GM19351 (cell line): Measurements from ENCODE around the gene SPTBN4.
"Not testable (repeated sequence)": the region's sequence is repeated elsewhere in the genome, so short reads cannot be mapped to it uniquely, and the experiment has no call there.

Source experiments
- ATAC-seq: cut with Tn5 transposase; IDR thresholded peaks from one replicate; pipeline ENCODE4 v1.9.1; 2021; ENCODE audit warnings: mild to moderate bottlenecking, moderate library complexity; ENCODE audit not compliant: unreplicated experiment

The SPTBN4 gene

DNA sequence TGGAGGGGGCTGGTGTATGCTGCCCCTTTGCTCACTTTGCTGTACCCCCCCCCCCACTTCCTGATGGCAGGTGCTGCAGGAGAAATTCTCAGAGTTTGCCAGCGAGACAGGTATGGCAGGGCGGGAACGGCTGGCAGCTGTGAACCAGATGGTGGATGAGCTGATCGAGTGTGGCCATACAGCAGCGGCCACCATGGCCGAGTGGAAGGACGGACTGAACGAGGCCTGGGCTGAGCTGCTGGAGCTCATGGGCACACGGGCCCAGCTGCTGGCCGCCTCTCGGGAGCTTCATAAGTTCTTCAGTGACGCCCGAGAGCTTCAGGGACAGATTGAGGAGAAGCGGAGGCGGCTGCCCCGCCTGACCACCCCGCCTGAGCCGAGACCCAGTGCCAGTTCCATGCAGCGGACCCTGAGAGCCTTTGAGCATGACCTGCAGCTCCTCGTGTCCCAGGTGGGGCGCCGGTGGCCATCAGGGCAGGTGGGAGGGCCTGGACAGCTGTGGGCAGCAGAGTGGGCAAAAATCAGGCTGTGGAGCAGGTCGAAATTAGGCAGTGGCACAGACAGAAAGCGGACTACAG is 90.2 kb downstream of the SPTBN4 start:
- no peak for ATAC-seq

DNA sequence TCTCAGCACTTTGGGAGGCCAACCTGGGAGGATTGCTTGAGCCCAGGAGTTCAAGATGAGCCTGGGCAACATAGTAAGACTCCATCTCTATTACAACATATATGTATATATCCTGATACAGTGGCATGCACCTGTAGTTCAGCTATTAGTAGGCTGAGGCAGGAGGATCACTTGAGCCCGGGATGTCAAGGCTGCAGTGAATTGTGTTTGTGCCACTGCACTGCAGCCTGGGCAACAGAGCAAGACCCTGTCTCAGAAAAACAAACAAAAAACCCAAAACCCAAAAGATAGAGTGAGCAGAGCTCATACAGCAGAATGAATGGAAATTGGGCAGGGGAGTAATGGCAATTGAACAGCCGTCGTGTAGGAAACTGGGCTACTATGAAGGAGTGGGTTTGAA is 92.6 kb downstream of the SPTBN4 start:
- ATAC-seq, result no peak

DNA sequence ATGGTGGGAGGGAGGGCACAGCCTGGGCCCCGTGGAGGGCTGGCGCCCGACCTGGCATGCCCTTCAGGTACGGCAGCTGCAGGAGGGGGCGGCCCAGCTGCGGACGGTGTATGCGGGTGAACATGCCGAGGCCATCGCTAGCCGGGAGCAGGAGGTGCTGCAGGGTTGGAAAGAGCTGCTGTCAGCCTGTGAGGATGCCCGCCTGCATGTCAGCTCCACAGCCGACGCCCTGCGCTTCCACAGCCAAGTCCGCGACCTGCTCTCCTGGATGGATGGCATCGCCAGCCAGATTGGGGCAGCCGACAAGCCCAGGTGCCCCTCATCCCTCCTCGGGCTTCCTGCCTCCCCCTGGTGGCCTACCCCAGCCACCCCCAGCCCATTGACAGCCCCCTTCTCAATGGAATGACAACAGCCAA is 93.3 kb downstream of the SPTBN4 start:
- ATAC-seq, result no peak

DNA sequence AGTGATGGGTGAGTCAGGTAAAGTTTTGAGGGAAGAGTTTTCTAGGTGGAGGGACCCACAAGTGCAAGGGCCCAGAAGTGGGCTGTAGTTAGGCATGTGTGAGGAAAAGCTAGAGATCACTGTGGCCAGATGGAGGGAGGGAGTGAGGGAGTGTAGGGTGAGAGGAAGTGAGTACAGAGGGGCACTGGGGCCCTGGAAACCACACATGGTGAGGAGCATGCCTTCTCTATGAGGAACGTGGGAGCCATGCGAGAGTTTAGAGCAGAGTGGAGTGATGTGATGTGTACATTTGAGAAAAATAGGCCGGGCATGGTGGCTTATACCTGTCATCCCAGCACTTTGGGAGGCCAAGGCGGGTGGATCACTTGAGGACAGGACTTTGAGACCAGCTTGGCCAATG is 95.1 kb downstream of the SPTBN4 start:
- no peak for ATAC-seq

DNA sequence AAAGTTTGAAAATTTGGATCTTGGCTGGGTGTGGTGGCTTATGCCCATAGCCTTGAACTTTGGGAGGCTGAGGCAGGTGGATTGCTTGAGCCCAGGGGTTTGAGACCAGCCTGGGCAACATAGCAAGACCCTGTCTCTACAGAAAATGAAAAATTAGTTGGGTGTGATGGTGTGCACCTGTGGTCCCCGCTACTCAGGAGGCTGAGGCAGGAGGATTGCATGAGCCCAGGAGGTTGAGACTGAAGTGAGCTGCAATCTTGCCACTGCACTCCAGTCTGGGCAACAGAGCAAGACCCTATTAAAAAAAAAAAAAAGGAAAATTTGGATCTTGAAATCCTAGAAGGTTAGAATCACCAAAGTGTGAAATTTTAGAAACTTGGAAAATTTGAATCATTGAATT is 97.7 kb downstream of the SPTBN4 start:
- not testable (repeated sequence) for ATAC-seq

DNA sequence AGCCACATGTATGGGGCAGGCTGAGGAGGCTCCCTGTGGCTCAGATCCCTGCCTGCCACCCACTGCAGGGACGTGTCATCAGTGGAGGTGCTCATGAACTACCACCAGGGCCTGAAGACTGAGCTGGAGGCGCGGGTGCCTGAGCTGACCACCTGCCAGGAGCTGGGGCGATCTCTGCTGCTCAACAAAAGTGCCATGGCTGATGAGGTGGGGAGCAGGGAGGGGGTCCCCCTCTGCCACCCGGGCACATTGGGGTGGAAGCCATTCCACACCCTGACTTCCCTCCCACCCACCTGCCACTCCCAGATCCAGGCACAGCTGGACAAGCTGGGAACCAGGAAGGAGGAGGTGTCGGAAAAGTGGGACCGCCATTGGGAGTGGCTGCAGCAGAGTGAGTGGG is 98.6 kb downstream of the SPTBN4 start:
- ATAC-seq, result no peak

DNA sequence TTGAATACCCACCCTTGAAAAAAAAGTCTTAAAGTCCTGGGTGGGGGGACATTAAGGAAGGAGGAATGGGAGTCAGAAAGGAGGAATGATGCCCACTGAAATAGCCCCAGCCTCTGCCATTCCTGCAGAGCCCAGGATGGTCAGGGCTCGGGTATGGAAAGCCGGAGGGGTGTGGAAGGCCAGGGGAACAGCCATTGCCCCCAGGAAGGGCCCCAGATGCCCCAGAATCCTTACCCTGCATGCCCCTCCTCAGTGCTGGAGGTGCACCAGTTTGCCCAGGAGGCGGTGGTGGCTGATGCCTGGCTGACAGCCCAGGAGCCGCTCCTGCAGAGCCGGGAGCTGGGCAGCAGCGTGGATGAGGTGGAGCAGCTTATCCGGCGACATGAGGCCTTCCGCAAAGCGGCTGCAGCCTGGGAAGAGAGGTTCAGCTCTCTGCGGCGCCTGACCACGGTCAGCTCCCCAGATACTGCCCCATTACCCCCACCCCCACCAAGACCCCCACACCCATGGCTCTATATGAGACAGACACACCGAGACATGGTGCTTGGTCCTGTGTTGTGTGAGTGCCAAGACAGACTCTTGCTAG is 99.2 kb downstream of the SPTBN4 start:
- no peak for ATAC-seq

DNA sequence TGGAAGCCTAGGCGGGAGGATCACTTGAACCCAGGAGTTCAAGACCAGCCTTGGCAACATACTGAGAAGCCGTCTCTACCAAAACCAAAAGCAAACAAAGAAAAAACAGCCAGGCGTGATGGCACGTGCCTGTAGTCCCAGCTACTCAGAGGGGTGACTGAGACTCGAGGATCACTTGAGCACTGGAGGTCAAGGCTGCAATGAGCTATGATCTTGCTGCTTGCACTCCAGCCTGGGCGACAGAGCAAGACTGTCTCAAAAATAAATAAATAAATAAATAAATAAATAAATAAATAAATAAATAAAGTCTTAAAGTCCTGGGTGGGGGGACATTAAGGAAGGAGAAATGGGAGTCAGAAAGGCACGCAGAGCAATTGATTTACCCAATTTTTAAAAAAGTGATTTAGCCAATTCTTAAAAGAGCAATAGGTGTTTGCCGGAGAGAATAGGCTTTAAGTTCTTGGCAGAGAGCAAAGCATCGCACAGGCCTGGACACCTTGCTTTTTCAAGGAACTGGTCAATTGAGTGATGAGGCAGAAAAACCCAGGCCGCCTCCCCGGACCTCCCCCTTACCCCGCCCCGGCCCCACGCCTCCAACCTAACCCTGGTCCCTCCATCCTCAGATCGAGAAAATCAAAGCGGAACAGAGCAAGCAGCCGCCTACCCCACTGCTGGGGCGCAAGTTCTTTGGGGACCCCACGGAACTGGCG is 100.4 kb downstream of the SPTBN4 start:
- no peak for ATAC-seq

DNA sequence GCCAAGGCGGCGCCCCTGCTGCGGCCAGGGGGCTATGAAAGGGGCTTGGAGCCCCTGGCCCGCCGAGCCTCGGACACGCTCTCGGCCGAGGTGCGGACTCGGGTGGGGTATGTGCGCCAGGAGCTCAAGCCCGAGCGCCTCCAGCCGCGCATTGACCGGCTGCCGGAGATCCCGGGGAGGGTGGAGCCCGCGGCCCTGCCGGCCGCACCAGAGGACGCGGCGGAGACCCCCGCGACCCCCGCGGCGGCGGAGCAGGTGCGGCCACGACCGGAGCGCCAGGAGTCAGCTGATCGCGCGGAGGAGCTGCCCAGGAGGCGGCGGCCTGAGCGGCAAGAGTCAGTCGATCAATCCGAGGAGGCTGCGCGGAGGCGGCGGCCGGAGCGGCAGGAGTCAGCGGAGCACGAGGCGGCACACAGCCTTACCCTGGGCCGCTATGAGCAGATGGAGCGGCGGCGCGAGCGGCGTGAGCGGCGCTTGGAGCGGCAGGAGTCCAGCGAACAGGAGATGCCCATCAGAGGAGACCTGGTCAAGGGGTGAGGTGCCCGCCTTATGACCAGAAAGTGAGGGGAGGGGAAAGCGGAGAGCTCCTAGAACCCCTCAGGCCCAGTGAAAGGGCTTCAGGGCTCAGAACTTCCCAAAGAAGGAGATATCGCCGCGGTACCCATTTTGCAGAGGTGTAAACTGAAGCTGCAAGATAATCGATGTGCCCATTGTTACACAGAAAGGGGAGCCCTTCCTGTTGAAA is 101.1 kb downstream of the SPTBN4 start:
- no peak for ATAC-seq

DNA sequence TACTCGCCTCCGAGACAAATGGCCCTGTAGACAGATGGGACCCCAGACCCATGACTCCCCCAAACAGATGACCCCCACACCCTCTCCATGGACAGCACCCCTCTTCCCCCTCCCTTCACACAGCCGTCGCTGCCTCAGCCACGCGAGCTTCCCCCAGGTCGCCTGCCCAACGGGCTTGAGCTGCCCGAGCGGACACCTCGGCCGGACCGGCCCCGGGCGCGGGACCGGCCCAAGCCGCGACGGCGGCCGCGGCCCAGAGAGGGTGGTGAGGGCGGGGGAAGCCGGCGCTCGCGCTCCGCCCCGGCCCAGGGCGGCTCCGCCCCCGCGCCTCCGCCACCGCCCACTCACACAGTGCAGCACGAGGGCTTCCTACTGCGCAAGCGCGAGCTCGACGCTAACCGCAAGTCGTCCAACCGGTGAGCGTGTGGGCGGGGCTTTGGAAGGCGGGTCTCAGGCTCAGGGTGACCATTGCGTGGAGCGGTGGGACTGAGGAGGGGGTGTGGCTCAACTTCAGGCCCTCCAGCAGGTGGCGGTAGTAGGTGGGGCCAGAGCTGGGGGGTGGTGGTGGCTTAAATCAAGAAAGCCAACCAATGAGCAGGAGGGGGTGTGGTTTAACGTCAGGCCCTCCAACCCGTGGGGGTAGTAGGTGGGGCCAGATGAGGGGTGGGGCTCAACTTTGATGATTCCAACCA is 103.7 kb downstream of the SPTBN4 start:
- ATAC-seq, result peak; percentile 84

DNA sequence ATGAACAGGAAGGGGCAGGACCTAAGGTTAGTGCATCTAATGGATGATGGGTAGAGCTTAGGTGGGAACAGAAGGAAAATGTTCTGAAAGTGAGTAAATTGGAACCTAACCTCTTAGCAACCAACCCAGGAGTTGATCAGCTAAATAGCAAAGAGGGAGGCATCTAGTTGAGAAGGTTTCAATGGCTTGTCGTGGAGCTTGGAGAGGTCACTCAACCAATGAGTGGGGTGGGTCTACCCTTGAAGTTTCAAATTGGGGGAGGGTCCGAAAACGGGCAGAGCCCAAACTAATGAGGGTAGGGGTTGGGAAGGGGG is 104.2 kb downstream of the SPTBN4 start:
- ATAC-seq, result no peak

DNA sequence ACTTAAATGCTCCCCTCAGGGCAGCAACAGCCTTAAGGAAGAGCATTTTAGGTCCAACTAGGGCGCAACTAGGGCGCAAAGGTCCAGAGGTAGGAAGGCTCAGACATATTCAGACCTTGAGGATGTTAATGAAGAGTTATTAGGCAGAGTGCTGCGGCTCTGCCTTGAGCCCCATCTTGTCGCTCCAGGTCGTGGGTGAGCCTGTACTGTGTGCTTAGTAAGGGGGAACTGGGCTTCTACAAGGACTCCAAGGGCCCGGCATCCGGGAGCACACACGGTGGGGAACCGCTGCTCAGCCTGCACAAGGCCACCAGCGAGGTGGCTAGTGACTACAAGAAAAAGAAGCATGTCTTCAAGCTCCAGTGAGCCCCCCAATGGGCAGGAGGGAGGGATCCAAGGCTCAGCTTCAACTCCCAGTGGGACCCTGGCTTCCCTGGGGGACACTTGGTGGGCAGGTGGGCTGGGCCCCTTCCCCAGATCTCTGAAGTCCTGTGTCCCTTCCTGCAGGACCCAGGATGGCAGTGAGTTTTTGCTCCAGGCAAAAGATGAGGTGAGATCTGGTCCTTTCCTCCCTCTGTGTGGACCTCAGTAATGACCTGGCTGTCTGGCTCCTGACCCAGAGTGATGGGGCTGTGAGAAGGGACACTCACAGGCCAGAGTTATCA is 105.2 kb downstream of the SPTBN4 start:
- ATAC-seq, result no peak

DNA sequence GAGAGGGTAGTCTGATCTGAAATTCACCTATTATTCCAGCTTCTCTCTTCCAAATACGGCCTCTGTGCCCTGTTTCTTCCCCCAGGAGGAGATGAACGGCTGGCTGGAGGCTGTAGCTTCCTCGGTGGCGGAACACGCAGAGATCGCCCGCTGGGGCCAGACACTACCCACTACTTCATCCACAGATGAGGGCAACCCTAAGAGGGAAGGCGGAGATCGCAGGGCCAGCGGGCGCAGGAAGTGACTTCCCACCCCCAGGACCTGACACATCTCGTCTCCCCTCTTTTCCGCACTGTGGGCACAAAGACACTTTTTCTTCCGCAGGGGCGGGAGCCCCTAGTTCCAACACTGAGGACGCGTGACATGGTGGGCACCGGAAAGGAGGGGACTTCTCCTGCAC is 108.5 kb downstream of the SPTBN4 start:
- no peak for ATAC-seq

DNA sequence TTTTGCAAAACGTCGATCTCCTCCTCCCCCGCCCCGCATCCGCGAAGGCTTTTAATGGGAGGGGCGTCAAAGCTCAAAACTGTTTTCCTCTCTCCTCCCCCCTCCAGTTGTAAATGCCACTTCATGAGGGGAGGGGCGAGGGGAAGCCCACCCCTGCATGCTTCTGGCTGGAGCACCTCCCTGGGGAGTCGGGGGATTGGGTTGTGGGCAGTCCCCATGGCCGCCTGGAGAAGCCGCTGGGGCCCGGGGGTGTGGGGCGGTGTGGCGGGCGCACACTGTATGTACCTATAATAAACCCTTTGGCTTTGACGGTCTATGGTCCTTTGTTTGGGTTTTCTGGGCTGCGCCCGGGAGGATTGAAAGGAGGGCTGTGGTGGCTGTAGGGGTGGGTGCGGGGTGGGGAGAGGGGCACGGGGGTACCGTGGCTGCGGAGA is 109.4 kb downstream of the SPTBN4 start:
- ATAC-seq, result peak; percentile 27

DNA sequence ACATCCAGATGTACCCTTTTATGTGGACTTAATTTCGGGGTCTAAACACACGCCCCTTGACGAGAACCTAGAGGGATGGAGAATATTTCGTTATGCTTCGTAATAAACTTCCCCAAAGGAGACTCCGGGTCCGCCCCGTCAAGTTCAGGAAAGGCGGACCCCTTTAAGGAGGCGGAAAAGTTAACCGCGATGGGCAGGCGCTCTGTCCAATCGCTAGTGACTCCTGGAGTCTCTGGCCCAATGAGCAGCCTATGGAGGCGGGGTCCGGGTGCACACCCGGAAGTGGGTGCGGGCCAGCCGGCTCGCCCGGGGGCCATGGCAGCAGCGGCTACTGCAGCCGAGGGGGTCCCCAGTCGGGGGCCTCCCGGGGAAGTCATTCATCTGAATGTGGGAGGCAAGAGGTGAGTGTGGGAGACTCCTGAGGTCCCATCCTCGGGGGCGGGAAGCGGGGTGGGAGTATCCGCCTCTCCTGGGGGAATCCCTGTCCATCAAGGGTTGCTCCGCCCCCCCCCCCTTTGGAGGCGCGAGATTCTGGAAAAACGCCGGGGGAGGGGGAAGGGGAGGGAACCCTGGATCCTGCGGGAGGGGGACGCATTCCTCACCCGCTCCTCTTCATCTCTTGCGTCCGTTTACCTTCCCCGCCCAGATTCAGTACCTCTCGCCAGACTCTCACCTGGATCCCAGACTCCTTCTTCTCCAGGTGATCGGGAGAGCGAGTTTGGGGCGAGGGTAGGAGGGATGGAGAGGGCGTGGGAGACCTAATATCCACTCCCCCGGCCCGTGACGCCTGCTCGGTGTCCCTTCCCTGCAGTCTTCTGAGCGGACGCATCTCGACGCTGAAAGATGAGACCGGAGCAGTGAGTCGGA is 110.0 kb downstream of the SPTBN4 start, which contains the start of gene SHKBP1:
Gene SHKBP1, plus strand, starts transcription at position 289 of the 867 bp plus-strand sequence. Its CDS starts 27 bp downstream, at position 316.
- peak; percentile 95 for ATAC-seq

DNA sequence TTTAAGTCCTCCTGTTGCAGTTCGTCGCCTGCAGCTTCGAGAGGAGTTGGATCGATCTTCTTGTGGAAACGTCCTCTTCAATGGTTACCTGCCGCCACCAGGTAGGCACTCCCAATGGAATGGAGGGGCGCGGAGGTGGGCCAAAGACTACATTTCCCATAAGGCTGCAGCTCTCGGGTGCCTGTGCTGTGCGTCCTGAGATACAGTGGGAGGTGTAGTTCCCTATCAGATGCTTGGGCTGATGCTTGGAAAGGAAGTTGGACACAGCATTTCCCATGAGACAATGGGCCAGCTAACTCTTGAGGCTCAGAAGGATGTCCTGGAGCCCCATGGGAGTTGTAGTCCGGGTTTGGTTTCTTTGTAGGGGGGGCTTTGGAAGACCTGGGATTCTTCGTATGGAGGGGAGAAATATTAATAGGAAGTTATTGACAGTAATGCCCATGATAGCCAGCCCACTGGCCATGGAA is 111.7 kb downstream of the SPTBN4 start:
- ATAC-seq, result no peak

DNA sequence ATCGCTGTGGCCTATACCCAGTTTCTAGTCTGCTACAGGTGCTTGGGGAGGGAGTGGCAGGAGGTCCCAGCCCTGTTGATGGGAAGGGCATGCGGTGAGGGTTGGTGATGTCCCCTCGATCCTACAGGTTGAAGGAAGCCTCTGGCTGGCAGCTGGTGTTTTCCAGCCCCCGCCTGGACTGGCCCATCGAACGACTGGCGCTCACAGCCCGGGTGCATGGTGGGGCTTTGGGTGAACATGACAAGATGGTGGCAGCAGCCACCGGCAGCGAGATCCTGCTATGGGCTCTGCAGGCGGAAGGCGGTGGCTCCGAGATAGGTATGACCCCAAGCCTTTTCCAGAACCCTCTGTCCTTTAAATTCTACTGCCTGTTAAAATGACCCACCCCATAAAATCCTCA is 113.8 kb downstream of the SPTBN4 start:
- ATAC-seq, result no peak

DNA sequence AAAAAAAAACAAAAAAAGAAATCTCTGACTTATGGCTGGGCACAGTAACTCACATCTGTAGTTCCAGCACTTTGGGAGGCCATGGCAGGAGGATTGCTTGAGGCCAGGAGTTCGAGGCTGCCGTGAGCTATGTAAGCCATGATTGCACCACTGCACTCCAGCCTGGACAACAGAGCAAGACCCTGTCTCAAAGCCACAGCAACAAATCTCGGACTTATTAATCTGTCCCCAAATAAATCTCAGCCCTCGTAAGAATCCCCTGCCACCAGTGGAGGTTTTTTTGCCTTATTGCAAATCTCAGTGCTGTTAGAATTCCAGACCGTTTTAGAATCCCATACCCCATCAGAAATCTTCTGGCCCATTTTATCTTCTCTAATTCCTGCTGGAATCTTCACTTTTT is 114.7 kb downstream of the SPTBN4 start:
- ATAC-seq, result no peak

DNA sequence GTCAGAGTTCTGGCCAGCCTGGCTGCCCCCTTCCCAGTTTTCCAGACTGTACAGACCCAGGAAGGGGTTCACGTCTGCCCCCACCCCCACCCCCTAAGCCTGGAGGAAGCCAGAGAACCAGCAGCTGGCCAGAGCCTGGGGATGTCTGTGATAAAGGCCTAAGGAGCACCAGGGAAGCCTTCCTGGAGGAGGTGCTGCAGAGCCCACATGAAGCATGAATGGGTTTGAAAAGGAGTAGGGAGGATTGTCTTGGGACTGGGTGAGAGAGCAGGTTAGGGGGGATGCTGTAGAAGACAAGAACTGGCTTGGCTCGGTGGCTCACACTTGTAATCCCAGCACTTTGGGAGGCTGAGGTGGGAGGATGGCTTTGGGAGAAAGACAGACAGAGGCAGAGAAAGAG is 115.7 kb downstream of the SPTBN4 start:
- ATAC-seq, result no peak

DNA sequence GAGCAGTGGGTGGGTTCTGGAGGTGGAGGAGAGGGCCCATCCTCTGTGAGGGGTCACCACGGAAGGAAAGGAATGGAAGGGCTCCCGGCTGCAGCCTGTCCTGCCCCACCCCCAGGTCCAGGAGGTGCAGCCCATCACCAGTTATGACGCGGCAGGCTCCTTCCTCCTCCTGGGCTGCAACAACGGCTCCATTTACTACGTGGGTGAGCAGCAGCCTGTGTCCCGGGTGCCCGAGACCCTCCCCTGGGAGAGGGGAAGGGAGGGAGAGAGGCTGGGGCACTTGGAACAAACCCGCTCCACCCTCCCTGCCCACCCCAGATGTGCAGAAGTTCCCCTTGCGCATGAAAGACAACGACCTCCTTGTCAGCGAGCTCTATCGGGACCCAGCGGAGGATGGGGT is 116.5 kb downstream of the SPTBN4 start:
- no peak for ATAC-seq
